Activated CD4-positive, CD25-positive, alpha-beta regulatory T cell treated with anti-CD3 and anti-CD28 coated beads, Interleukin-2, amount 50 U/mL, for 24 hours (primary cell): ENCODE results near the gene CHD1.
A peak's percentile ranks its signal among the peaks of the same experiment; 100 is the strongest.

ENCODE experiments used
- ATAC-seq, 2 donors: fragments of 150-1000 bp; cut with Tn5 transposase; one replicate each; pipeline ENCODE4 v1.10.0; 2021; ENCODE audit warnings: mild to moderate bottlenecking in 1 of 2, moderate library complexity in 1 of 2

The CHD1 gene

DNA sequence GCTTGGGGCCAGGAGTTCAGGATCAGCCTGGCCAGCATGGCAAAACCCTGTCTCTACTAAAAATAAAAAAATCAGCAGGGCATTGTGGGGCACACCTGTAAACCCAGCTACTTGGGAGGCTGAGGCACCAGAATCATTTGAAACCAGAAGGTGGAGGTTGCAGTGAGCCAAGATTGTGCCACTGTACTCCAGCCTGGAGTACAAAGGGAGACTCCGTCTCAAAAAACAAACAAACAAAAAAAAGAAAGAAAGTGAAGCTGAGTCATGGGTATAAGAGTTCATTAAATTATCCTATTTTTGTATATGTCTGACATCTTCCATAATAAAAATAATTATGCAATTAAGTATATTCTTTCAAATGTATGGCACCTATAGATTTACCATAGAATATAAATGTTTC, 37.2 kb downstream of the CHD1 start:
- no peak for ATAC-seq

DNA sequence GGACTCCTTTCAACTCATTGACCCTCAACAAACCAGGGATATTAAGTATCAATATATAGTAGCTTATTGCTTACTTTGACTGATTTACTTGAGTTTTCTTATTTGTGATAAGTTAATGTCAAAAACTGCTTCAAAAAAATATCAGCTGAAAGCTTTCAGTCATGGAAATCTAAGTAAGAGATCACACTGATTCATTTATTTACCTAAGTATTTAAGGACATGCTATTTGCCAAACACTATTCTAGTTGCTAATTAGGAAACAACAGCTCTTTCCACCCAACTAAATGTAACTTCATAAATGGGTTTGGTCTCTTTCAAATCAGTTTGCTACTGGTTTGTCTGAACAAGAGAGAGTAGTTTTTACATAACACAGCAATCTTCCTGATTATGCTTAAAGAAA, 48.2 kb downstream of the CHD1 start:
- no peak for ATAC-seq

DNA sequence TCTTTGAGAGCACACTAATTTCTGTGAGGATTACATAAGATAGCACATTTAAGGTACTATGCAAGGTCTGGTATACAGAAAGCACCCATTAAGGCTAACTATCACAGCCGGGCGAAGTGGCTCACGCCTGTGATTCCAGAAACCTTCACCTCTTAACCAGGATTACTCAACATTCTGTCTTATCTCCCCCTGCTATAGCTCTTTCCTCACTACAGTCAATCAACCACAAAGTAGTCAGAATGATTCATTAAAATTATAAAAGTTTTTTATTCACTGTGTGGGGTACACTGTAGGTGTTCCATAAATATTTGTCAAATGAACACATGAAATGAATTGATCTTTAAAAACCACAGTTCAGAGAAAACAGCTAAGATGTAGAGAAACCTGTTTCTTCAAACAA, 48.7 kb downstream of the CHD1 start:
- ATAC-seq = peak; percentile 92 to 96

DNA sequence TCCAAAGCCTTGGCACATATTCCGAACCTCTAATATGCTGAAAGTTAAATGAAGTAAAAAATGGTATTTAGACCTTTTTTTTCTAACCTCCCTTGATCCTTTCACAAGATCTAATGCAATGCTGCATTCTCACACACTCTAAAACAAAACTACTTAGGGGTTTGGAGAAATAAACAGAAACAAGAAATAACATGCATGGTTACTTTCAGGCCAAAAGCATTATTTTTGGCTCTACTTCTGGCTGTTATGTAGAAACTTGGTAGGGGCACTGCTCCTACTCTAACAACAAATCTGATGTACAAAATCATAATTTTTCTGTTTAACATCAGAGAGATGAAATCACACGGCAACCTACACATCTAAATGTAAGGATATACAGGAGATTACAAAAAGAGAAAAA, 51.2 kb downstream of the CHD1 start:
- no peak for ATAC-seq

GRCh38 chr5:98872674-98873073, 56.1 kb downstream of the CHD1 start:
- ATAC-seq = no peak

GRCh38 chr5:98865690-98866089, 63.1 kb downstream of the CHD1 start:
- ATAC-seq = no peak

- ATAC-seq = no peak
Measured at GRCh38 chr5:98847054-98847453, 81.8 kb downstream of the CHD1 start.

DNA sequence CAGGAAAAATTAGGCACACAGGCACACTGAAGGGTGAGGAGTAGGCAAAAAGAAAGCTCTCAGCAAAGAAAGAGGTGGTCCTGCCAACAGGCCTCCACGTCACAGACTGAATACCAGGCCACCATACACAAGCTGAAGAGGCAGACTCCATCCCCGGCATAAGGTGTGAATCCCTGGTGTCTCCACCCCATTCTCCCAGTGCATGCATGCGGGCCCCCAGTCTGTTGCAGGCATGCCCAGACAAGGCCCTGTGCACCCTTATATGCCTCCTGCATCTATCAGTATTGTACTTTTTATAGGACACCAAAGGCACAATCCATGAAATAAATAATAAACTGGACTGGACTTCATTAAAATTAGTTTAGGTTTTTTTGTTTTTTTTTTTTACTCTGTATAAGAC, 82.3 kb downstream of the CHD1 start:
- no peak for ATAC-seq

GRCh38 chr5:98845878-98846277, 82.9 kb downstream of the CHD1 start:
- no peak for ATAC-seq

DNA sequence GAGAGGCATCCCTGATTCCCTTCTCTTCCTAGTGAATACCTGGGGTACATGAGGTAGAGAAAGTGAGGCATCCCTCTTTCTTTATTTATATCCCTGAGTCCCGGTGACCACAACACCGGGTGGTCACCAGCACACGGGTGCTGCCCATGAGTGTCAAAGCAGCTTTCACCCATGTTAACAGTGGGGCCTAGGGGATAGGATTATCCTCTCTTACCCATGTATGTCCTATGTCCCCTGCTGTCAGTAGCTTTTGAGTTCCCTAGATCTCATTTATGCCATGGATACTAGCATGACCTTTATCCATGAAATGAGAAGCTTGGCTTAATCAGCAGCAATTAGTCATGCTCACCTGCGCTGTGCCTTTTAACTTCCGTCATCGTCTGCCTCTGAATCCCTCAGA, 83.9 kb downstream of the CHD1 start:
- no peak for ATAC-seq

GRCh38 chr5:98843481-98843880, 85.3 kb downstream of the CHD1 start:
- no peak for ATAC-seq

GRCh38 chr5:98840946-98841345, 87.9 kb downstream of the CHD1 start:
- ATAC-seq = no peak

GRCh38 chr5:98839469-98840383, 89.1 kb downstream of the CHD1 start:
- ATAC-seq = peak in 1 of 2 donors; percentile 17

- ATAC-seq = no peak
Measured at GRCh38 chr5:98836175-98836574, 92.6 kb downstream of the CHD1 start.

GRCh38 chr5:98827588-98828284, 101.1 kb downstream of the CHD1 start:
- no peak for ATAC-seq

DNA sequence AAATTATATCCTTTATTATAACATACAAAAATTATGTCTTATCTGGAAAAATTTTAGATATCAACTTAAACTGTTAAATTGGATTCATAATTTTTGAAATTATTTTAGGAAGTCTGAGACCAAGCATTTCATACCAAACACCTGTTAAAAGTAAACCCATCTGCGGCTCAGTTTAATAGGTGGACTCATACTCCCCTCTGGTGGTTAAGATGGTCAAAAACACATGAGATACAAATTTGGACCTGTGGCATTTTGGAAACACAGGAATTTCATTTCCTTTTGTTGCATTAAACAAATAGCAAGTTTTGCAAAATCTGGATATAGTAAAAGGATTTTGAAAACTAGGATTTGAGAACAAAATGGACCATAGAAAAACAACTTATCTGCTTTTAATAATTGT, 101.6 kb downstream of the CHD1 start:
- no peak for ATAC-seq

DNA sequence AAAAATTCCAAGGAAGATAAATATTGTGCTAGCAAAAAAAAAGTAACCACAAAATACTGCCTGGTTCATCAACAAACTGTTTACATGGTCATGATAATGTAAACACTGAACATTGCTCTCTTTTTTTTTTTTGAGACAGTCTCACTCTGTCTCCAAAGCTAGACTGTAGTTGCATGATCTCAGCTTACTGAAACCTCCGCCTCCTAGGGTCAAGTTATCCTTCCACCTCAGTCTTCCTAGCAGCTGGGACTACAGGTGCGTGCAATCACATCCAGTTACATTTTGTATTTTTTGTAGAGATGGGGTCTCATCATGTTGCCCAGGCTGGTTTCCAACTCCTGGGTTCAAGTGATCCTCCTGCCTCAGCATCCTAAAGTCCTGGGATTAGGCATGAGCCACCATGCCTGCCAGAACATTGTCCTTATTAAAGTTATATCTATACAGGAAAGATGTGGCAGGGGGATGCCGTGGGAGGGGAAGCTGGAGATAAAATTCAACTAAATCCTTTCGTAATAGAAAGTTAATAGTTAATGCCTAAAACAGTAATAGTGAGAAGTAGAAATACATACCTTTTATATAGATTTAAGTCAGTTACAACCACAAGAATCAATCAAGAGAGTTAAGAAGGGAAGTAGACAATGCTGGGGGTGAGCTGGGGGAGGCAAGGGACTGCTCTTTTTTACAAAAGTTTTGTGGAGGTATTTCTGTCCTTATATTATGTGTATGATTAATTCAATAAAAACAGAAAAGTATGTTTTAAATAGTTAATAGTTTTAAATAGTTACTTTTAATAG, 103.0 kb downstream of the CHD1 start:
- ATAC-seq = no peak

DNA sequence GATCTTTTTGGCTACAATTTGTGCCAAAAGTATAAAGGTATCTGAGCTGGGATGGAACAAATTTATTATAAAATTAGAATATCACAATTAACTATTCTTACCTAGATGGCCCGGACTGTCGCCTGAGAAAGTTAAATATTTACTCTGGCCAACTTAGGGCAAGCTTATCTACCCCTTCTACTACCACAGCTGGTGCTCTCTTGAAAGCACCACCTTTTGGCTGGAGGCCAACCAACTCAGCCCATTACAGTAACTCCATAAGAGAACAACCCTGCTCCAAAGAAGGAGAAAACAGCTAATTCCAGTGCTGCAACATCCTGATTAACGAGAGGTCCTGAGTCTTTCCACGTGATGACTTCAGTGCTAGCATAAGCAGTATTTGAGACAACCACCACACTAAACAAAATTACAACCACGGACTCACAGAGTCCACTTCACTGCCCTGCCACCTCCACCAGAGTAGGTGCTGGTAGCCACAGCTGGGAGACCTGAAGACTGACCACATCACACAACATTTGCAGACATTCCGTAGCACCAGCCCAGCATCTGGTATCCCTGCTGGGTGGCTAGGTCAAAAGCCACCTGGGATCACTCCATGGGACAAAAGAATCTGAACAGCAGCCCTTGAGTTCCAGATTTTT, 112.1 kb downstream of the CHD1 start:
- ATAC-seq = no peak

GRCh38 chr5:98813755-98814154, 115.1 kb downstream of the CHD1 start:
- peak; percentile 21 to 49 for ATAC-seq

GRCh38 chr5:98810206-98810605, 118.6 kb downstream of the CHD1 start:
- no peak for ATAC-seq

GRCh38 chr5:98807806-98808205, 121.0 kb downstream of the CHD1 start:
- no peak for ATAC-seq

DNA sequence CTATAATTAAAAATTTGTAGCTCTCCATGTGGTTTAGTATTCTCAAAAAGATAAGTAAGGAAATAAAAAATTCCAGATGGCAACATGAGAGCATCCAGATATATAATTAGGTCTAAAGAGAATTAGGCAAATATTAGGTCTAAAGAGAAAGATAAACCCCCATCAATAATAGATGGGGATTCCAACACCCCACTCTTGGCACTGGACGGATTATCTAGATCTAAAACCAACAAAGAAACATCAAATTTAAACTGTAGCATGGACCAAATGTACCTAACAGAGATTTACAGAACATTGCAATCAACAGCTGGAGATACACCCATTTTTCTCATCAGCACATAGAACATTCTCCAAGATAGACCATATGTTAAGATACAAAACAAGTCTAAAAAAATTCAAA, 123.7 kb downstream of the CHD1 start:
- ATAC-seq = no peak

GRCh38 chr5:98804066-98804465, 124.7 kb downstream of the CHD1 start:
- no peak for ATAC-seq
